ENCODE results near the gene CDK5R2.

The CDK5R2 gene

DNA sequence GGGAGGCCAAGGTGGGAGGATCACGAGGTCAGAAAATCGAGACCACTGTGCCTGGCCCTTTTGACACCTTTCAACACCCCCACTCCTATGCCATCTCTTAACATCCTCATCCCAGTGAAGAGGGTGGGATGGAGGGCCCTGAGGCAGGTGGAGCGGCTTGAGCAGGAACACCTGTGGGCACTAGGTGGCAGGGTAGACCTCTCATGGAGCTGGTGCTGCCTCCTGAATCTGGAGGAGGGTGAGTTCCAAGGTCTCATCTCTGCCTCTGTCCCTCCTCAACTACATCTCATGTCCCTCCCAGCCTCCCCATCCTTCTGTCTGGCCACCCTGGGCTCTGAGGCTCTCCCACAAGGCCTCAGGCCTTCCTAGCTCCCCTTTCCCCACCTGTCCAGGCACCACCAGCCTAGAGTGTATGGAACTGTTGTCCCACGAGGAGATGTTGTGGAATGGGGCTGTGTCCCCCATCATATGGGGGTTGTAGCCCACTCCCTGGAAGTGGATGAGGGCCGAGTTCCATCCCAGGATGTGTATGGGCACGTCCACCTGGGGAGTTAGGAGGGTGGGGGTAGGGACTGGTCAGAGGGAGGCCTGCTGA lies 50.8 kb downstream of the CDK5R2 start:
- DNase-seq = peak in 1 of 2 experiments; percentile 34

DNA sequence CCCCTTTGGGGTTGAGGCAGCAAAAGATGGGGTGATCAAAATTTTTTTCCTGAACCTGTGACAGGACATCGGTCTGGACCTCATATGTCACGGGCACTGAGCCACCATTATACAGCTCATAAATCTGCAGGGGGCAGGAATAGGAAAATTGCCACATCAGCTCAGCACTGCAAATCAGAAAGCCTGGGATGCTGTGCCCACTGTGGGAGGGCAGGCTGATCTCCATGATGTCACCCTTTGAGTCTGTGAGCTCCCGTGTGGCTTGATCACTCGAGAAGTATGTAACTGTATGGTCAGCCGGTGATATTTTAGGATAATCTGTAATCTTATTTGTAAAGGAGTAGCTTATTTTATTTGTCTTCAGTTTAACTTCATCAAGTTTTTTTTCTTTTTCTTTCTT lies 51.4 kb downstream of the CDK5R2 start:
- DNase-seq = no peak
